DND-41 (cell line): ENCODE results near the gene SNX17.

ENCODE experiments used
- CTCF ChIP-seq: IDR thresholded peaks from 2 replicates; pipeline ENCODE4 v1.5.1; 2012; ENCODE audit warnings: borderline replicate concordance, low read length, moderate library complexity, mild to moderate bottlenecking; ENCODE audit not compliant: poor library complexity, severe bottlenecking; ENCODE audit errors: extremely low read depth
- EZH2 ChIP-seq: IDR thresholded peaks from 3 replicates; pipeline ENCODE4 v1.6.1; 2012; ENCODE audit warnings: borderline replicate concordance, low read depth, mild to moderate bottlenecking, moderate library complexity, low read length, inconsistent platforms; ENCODE audit not compliant: severe bottlenecking

GRCh38 chr2:27380626-27381545 lies 10.5 kb downstream of the SNX17 start, which contains the start of gene ZNF513:
- TF ChIP-seq CTCF (no peak), EZH2 (no peak)
